ENCODE results near the gene LRBA. TPM values are rescaled to one million over a fixed set of nuclear protein-coding genes. Genes with fewer than 3 reads are reported as not detected.

The LRBA gene
- total RNA-seq, 1 experiment from 2014 or later, result 69.1 TPM

- TF ChIP-seq MYBL2 (CRISPR knock-in tag; IDR thresholded peaks at IDR 0.05), result no peak
- TF ChIP-seq TP53 (CRISPR knock-in tag; IDR thresholded peaks at IDR 0.05), result no peak
- TF ChIP-seq SP1 (CRISPR knock-in tag; conservative IDR thresholded peaks at IDR 0.05), result no peak
- TF ChIP-seq ATF3 (CRISPR knock-in tag; conservative IDR thresholded peaks at IDR 0.05), result no peak
- TF ChIP-seq MAX (CRISPR knock-in tag; IDR thresholded peaks at IDR 0.05), result no peak
- TF ChIP-seq ZSCAN18 (CRISPR knock-in tag; IDR thresholded peaks at IDR 0.05), result no peak
- no peak for TF ChIP-seq NFE2L1 (CRISPR knock-in tag; IDR thresholded peaks at IDR 0.05)
- no peak for TF ChIP-seq ZNF219 (CRISPR knock-in tag; IDR thresholded peaks at IDR 0.05; ENCODE audit: borderline replicate concordance)
- no peak for TF ChIP-seq SMAD3 (CRISPR knock-in tag; IDR thresholded peaks at IDR 0.05; ENCODE audit: borderline replicate concordance)
- no peak for TF ChIP-seq NFATC4 (CRISPR knock-in tag; IDR thresholded peaks at IDR 0.05)
- no peak for TF ChIP-seq ATF1 (CRISPR knock-in tag; IDR thresholded peaks at IDR 0.05)
- TF ChIP-seq PRRX2 (CRISPR knock-in tag; IDR thresholded peaks at IDR 0.05), result no peak
- TF ChIP-seq ARID4B (CRISPR knock-in tag; IDR thresholded peaks at IDR 0.05; ENCODE audit: borderline replicate concordance), result no peak
- no peak for TF ChIP-seq TEAD4 (CRISPR knock-in tag; IDR thresholded peaks at IDR 0.05)
- ChIA-PET POLR2A (no interaction called here), CTCF (no interaction called here)
- peaks cover 3% of the 10 kb centered on the region; the same call in 1 of the 2 replicates for H3K36me3 Mint-ChIP-seq
- no peak overlapping the region for H3K4me3 Mint-ChIP-seq
- ATAC-seq (no peak), DNase-seq (ENCODE audit: low spot score) (no peak)
- H3K4me1 Mint-ChIP-seq, result peaks cover 2% of the 10 kb centered on the region
- H3K27ac Mint-ChIP-seq, result no peak overlapping the region
- no peaks in the 10 kb centered on the region for H3K9me3 Mint-ChIP-seq
- H3K27me3 Mint-ChIP-seq (ENCODE audit: low read depth), result no peaks in the 10 kb centered on the region
Observed at GRCh38 chr4:150816491-150816890, 198.6 kb downstream of the LRBA start.

- ChIA-PET POLR2A (no interaction called here), CTCF (interaction anchor here (0.9 kb wide), 1 partner anchor 15 kb away, joined by 3 read pairs; no protein-coding TSS in a partner anchor)
- Mint-ChIP-seq H3K27ac (no peak overlapping the region), H3K27me3 (ENCODE audit: low read depth) (no peaks in the 10 kb centered on the region), H3K36me3 (peaks cover 8% of the 10 kb centered on the region; the same call in 1 of the 2 replicates), H3K9me3 (no peaks in the 10 kb centered on the region), H3K4me1 (no peaks in the 10 kb centered on the region), H3K4me3 (no peak overlapping the region)
- no peak for DNase-seq (ENCODE audit: low spot score)
- TF ChIP-seq CREM (CRISPR knock-in tag; IDR thresholded peaks at IDR 0.05) (no peak), NR2C2 (CRISPR knock-in tag; IDR thresholded peaks at IDR 0.05) (no peak), EMX1 (CRISPR knock-in tag; IDR thresholded peaks at IDR 0.05) (no peak), ZNF532 (CRISPR knock-in tag; IDR thresholded peaks at IDR 0.05; ENCODE audit: borderline replicate concordance) (no peak), TCF7 (CRISPR knock-in tag; IDR thresholded peaks at IDR 0.05; ENCODE audit: low read depth) (no peak), PREB (CRISPR knock-in tag; IDR thresholded peaks at IDR 0.05; ENCODE audit: borderline replicate concordance) (no peak), FOXK1 (CRISPR knock-in tag; IDR thresholded peaks at IDR 0.05) (no peak), ZNF263 (CRISPR knock-in tag; IDR thresholded peaks at IDR 0.05; ENCODE audit: low read depth) (no peak), ETV6 (CRISPR knock-in tag; IDR thresholded peaks at IDR 0.05) (no peak), ZNF425 (CRISPR knock-in tag; conservative IDR thresholded peaks at IDR 0.05) (no peak)
- ATAC-seq, result no peak
Observed at GRCh38 chr4:150814873-150815272, 200.2 kb downstream of the LRBA start.
